ENCODE results near the gene HBA2.
"Not testable (repeated sequence)": the region's sequence is repeated elsewhere in the genome, so short reads cannot be mapped to it uniquely, and the experiment has no call there.

HBA2 gene

GRCh38 chr16:175011-175949 is 2.6 kb downstream of the HBA2 start:
- no peak for DNase-seq (ENCODE audit: low spot score)

GRCh38 chr16:176006-176405 is 3.3 kb downstream of the HBA2 start:
- not testable (repeated sequence) for DNase-seq (ENCODE audit: low spot score)

GRCh38 chr16:176477-177382 is 4.1 kb downstream of the HBA2 start, which contains the start of gene HBA1:
Gene HBA1, plus strand, starts transcription at chr16:176680. Its CDS starts 37 bp downstream, at chr16:176717.
- DNase-seq (ENCODE audit: low spot score): not testable (repeated sequence)

- DNase-seq (ENCODE audit: low spot score): no peak
Measured at GRCh38 chr16:177394-177822, 4.7 kb downstream of the HBA2 start.

- DNase-seq (ENCODE audit: low spot score): no peak
Measured at GRCh38 chr16:177981-178667, 5.4 kb downstream of the HBA2 start.

- no peak for DNase-seq (ENCODE audit: low spot score)
Measured at GRCh38 chr16:178668-179015, 6.0 kb downstream of the HBA2 start.

GRCh38 chr16:179211-180092 is 6.8 kb downstream of the HBA2 start:
- no peak for DNase-seq (ENCODE audit: low spot score)

- DNase-seq (ENCODE audit: low spot score): no peak
Measured at GRCh38 chr16:180101-180675, 7.5 kb downstream of the HBA2 start, which contains the start of gene HBQ1. Gene HBQ1, plus strand, starts transcription at chr16:180459. Its CDS starts 28 bp downstream, at chr16:180487.

GRCh38 chr16:180681-181564 is 8.2 kb downstream of the HBA2 start:
- DNase-seq (ENCODE audit: low spot score): peak; percentile 55

GRCh38 chr16:181565-182021 is 8.9 kb downstream of the HBA2 start:
- DNase-seq (ENCODE audit: low spot score): no peak

- DNase-seq (ENCODE audit: low spot score): no peak
Measured at GRCh38 chr16:183005-183404, 10.3 kb downstream of the HBA2 start.

GRCh38 chr16:185213-185612 is 12.5 kb downstream of the HBA2 start:
- no peak for DNase-seq (ENCODE audit: low spot score)

- no peak for DNase-seq (ENCODE audit: low spot score)
Measured at GRCh38 chr16:185691-186090, 13.0 kb downstream of the HBA2 start.

- DNase-seq (ENCODE audit: low spot score): no peak
Measured at GRCh38 chr16:187330-187729, 14.7 kb downstream of the HBA2 start.

- DNase-seq (ENCODE audit: low spot score): no peak
Measured at GRCh38 chr16:188674-189073, 16.0 kb downstream of the HBA2 start.

GRCh38 chr16:189604-190186 is 17.0 kb downstream of the HBA2 start:
- no peak for DNase-seq (ENCODE audit: low spot score)

- DNase-seq (ENCODE audit: low spot score): no peak
Measured at GRCh38 chr16:191831-192230, 19.2 kb downstream of the HBA2 start.

- no peak for DNase-seq (ENCODE audit: low spot score)
Measured at GRCh38 chr16:192686-193085, 20.0 kb downstream of the HBA2 start.

GRCh38 chr16:193441-193840 is 20.8 kb downstream of the HBA2 start:
- DNase-seq (ENCODE audit: low spot score): no peak

Measured in Ammon's horn (tissue), 1 donor.